HepG2 (cell line): ENCODE measurements around the gene EPC1. TPM values are rescaled to one million over a fixed set of nuclear protein-coding genes. Genes with fewer than 3 reads are reported as not detected.

ENCODE experiments used
- AGO1 ChIP-seq: fragments of 200-400 bp; formaldehyde crosslinking; IDR thresholded peaks from 2 replicates; pipeline ENCODE4 v1.6.1; 2017; ENCODE audit warnings: mild to moderate bottlenecking, low read depth, low read length, moderate library complexity; ENCODE audit not compliant: poor library complexity, severe bottlenecking
- IKZF4 ChIP-seq: sonication (generic); formaldehyde crosslinking; IDR thresholded peaks from 2 replicates; pipeline ENCODE4 v1.5.1; 2020; ENCODE audit warnings: borderline replicate concordance, mild to moderate bottlenecking, low read depth, missing genetic modification reagents; ENCODE audit errors: not compliant biosample characterization
- IRF2 ChIP-seq: IDR thresholded peaks from 2 replicates; pipeline ENCODE4 v1.6.1; 2018; ENCODE audit warnings: missing genetic modification reagents, missing compliant biosample characterization
- KDM6A ChIP-seq: IDR thresholded peaks from 2 replicates; pipeline ENCODE4 v1.6.1; 2016; ENCODE audit warnings: low read depth
- SOX6 ChIP-seq, 2 experiments: fragments of 450-650 bp in 1 of 2; sonication (generic) in 1 of 2; formaldehyde crosslinking in 1 of 2; IDR thresholded peaks; 2 replicates each; pipeline versions ENCODE4 v1.4.0 to v1.6.1; 2017 to 2020; ENCODE audit warnings: antibody characterized with exemption in 1 of 2, mild to moderate bottlenecking in 1 of 2, missing genetic modification reagents in 1 of 2
- TOPORS ChIP-seq: sonication (generic); formaldehyde crosslinking; IDR thresholded peaks from 2 replicates; pipeline ENCODE4 v1.8.0; 2023; ENCODE audit warnings: mild to moderate bottlenecking, missing genetic modification reagents
- ZFY ChIP-seq: sonication (generic); formaldehyde crosslinking; IDR thresholded peaks from 2 replicates; pipeline ENCODE4 v1.4.0; 2020; ENCODE audit warnings: missing genetic modification reagents
- ZNF10 ChIP-seq: sonication (generic); formaldehyde crosslinking; IDR thresholded peaks from 2 replicates; pipeline ENCODE4 v1.4.0; 2020; ENCODE audit warnings: mild to moderate bottlenecking, low read depth, missing genetic modification reagents, borderline replicate concordance
- ZNF333 ChIP-seq: sonication (generic); formaldehyde crosslinking; IDR thresholded peaks from 2 replicates; pipeline ENCODE4 v1.4.0; 2020; ENCODE audit warnings: mild to moderate bottlenecking, missing genetic modification reagents, borderline replicate concordance
- ZNF546 ChIP-seq: sonication (generic); formaldehyde crosslinking; conservative IDR thresholded peaks from 2 replicates; pipeline ENCODE4 v1.8.1; 2023; ENCODE audit warnings: mild to moderate bottlenecking, missing genetic modification reagents
- ZNF563 ChIP-seq: sonication (generic); formaldehyde crosslinking; IDR thresholded peaks from 2 replicates; pipeline ENCODE4 v1.8.0; 2022; ENCODE audit warnings: mild to moderate bottlenecking, moderate library complexity, missing genetic modification reagents
- ZZZ3 ChIP-seq: sonication (generic); formaldehyde crosslinking; IDR thresholded peaks from 2 replicates; pipeline ENCODE4 v1.4.0; 2020; ENCODE audit warnings: missing genetic modification reagents, mild to moderate bottlenecking, borderline replicate concordance
- polyA plus RNA-seq, 8 experiments: library from polyadenylated mRNA; depleted of rRNA in 3 of 8; stranded (reverse) in 7 of 8; unstranded in 1 of 8; fragments of >200 nt; fragmentation: Illumina TruSeq in 4 of 8; extraction: Trizol in 4 of 8; gene quantifications; 2 replicates each; pipeline versions ENCODE4 v1.2.1 to v1.2.3, GENCODE V29; 2011 to 2016; ENCODE audit warnings: low read depth in 4 of 8, missing spikeins in 1 of 8, mixed read lengths in 1 of 8; ENCODE audit not compliant: insufficient read depth in 1 of 8
- total RNA-seq, 5 experiments: library from RNA; depleted of rRNA; stranded (reverse); fragments of >200 nt; fragmentation: Illumina TruSeq; extraction: Trizol; gene quantifications; 2 replicates each; pipeline ENCODE4 v1.2.3, GENCODE V29; 2016; ENCODE audit warnings: low read depth in 1 of 5
- TF ChIP-seq, protein P1 (sequence below): sonication (generic); formaldehyde crosslinking; IDR thresholded peaks from 2 replicates; pipeline ENCODE4 v1.5.0; 2020; ENCODE audit warnings: missing genetic modification reagents, mild to moderate bottlenecking, borderline replicate concordance
- TF ChIP-seq, protein P2 (sequence below): sonication (generic); formaldehyde crosslinking; IDR thresholded peaks from 2 replicates; pipeline ENCODE4 v1.4.0; 2020; ENCODE audit warnings: mild to moderate bottlenecking, missing genetic modification reagents
- TF ChIP-seq, protein P3 (sequence below): sonication (generic); formaldehyde crosslinking; IDR thresholded peaks from 2 replicates; pipeline ENCODE4 v1.8.0; 2022; ENCODE audit warnings: missing genetic modification reagents, mild to moderate bottlenecking, borderline replicate concordance
- TF ChIP-seq, protein P4 (sequence below): IDR thresholded peaks from 2 replicates; pipeline ENCODE4 v1.6.1; 2012; ENCODE audit warnings: low read depth, low read length, improper control_type of control experiment

EPC1 gene
- total and polyA plus RNA-seq, 2 of the 13 experiments (the other 11 are each of a cell fraction or from before 2014, with no cell fraction given), result 28.7 to 44.2 TPM

DNA sequence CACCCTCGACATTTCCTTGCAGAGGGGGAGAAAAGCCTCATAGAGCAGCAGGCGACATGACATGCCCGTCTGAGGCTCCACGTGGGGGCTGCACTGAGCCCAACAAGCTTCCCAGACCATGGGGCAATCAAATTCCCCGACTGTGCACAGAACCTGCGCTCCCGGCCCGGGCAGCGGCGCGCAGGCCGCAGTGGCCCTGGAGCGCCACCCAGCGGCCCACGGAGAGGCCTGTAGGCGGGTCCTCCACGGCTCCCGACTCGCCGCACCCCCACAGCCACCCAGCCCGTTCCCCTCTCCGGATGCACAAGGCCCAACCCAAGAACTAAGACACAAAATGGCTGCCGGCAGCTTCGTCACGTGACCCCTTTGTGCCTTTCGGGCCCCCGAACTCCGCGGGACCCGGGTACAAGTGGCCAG, 816 bp downstream of the EPC1 start (continued):
- TF ChIP-seq, protein P1, sequence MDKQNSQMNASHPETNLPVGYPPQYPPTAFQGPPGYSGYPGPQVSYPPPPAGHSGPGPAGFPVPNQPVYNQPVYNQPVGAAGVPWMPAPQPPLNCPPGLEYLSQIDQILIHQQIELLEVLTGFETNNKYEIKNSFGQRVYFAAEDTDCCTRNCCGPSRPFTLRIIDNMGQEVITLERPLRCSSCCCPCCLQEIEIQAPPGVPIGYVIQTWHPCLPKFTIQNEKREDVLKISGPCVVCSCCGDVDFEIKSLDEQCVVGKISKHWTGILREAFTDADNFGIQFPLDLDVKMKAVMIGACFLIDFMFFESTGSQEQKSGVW, result 0 out of 2 replicates have a peak, but pooled peaks have one; percentile 25
- TF ChIP-seq ZZZ3 (CRISPR knock-in tag), result peak; percentile 63; the same call in 1 of the 2 replicates
- TF ChIP-seq, protein P2, sequence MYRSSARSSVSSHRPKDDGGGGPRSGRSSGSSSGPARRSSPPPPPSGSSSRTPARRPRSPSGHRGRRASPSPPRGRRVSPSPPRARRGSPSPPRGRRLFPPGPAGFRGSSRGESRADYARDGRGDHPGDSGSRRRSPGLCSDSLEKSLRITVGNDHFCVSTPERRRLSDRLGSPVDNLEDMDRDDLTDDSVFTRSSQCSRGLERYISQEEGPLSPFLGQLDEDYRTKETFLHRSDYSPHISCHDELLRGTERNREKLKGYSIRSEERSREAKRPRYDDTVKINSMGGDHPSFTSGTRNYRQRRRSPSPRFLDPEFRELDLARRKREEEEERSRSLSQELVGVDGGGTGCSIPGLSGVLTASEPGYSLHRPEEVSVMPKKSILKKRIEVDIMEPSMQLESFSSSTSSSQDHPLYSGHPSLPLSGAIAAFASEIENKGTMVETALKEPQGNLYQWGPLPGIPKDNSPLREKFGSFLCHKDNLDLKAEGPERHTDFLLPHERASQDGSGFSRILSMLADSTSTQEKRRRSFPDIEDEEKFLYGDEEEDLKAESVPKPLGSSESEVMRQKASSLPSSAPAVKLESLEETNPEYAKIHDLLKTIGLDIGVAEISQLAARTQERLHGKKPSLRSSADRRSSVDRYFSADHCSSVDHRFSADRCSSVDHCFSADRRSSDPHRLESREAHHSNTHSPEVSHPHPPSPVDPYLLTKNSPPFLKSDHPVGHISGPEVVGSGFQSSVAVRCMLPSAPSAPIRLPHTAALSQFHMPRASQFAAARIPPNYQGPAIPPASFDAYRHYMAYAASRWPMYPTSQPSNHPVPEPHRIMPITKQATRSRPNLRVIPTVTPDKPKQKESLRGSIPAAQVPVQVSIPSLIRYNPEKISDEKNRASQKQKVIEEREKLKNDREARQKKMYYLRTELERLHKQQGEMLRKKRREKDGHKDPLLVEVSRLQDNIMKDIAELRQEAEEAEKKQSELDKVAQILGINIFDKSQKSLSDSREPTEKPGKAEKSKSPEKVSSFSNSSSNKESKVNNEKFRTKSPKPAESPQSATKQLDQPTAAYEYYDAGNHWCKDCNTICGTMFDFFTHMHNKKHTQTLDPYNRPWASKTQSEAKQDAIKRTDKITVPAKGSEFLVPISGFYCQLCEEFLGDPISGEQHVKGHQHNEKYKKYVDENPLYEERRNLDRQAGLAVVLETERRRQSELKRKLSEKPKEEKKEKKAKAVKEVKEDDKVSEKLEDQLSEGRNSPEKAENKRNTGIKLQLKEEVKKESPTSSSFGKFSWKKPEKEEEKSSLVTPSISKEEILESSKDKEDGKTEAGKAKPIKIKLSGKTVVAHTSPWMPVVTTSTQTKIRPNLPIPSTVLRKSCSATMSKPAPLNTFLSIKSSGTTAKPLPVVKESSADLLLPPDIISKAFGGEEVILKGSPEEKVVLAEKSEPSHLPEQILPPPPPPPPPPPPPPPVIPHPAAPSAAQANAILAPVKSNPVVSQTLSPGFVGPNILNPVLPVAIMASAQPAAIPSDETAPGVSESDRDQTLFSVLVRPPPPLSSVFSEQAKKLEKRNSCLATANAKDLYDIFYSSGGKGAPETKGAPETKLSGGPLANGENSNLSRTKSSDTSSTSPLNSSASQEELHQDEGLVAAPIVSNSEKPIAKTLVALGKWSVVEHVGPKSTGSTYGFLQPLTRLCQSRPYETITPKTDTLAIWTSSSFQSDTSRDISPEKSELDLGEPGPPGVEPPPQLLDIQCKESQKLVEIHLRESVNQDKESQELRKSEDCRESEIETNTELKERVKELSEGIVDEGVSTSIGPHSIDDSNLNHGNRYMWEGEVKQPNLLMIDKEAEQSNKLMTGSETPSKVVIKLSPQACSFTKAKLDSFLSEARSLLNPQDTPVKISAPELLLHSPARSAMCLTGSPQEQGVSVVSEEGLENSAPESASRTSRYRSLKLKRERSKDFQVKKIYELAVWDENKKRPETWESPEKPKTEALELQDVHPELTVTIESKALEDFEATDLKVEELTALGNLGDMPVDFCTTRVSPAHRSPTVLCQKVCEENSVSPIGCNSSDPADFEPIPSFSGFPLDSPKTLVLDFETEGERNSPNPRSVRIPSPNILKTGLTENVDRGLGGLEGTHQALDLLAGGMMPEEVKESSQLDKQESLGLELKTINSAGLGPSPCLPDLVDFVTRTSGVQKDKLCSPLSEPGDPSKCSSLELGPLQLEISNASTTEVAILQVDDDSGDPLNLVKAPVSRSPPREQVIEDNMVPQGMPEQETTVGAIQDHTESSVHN (CRISPR knock-in tag), result peak; percentile 54; the same call in 1 of the 2 replicates
- no peak for TF ChIP-seq ZNF10 (CRISPR knock-in tag)
- no peak; the same call in 1 of the 2 replicates for TF ChIP-seq ZNF333 (CRISPR knock-in tag)
- TF ChIP-seq ZNF546 (CRISPR knock-in tag), result no peak
- TF ChIP-seq, protein P3, sequence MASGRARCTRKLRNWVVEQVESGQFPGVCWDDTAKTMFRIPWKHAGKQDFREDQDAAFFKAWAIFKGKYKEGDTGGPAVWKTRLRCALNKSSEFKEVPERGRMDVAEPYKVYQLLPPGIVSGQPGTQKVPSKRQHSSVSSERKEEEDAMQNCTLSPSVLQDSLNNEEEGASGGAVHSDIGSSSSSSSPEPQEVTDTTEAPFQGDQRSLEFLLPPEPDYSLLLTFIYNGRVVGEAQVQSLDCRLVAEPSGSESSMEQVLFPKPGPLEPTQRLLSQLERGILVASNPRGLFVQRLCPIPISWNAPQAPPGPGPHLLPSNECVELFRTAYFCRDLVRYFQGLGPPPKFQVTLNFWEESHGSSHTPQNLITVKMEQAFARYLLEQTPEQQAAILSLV (CRISPR knock-in tag), result peak; percentile 60; the same call in 1 of the 2 replicates
- no peak for TF ChIP-seq SOX6 (IDR thresholded peaks at IDR 0.05)
- peak; percentile 76 for TF ChIP-seq SOX6 (CRISPR knock-in tag; IDR thresholded peaks at IDR 0.05)
- no peak for TF ChIP-seq KDM6A
- TF ChIP-seq IRF2 (CRISPR knock-in tag), result peak; percentile 80; the same call in 1 of the 2 replicates
- TF ChIP-seq TOPORS (CRISPR knock-in tag), result no peak
- TF ChIP-seq IKZF4, result no peak
- peak; percentile 71 for TF ChIP-seq AGO1
- TF ChIP-seq, protein P4, sequence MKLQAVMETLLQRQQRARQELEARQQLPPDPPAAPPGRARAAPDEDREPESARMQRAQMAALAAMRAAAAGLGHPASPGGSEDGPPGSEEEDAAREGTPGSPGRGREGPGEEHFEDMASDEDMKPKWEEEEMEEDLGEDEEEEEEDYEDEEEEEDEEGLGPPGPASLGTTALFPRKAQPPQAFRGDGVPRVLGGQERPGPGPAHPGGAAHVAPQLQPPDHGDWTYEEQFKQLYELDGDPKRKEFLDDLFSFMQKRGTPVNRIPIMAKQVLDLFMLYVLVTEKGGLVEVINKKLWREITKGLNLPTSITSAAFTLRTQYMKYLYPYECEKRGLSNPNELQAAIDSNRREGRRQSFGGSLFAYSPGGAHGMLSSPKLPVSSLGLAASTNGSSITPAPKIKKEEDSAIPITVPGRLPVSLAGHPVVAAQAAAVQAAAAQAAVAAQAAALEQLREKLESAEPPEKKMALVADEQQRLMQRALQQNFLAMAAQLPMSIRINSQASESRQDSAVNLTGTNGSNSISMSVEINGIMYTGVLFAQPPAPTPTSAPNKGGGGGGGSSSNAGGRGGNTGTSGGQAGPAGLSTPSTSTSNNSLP, result 0 out of 2 replicates have a peak, but pooled peaks have one; percentile 33
- peak; percentile 89 for TF ChIP-seq ZFY (CRISPR knock-in tag)
- TF ChIP-seq ZNF563 (CRISPR knock-in tag), result no peak
